HG03095 (cell line): Measurements from ENCODE around the gene MYEF2.

Source experiments
- ATAC-seq: cut with Tn5 transposase; IDR thresholded peaks from one replicate; pipeline ENCODE4 v1.9.1; 2021; ENCODE audit warnings: moderate library complexity; ENCODE audit not compliant: unreplicated experiment

Gene MYEF2

GRCh38 chr15:48089702-48090101 lies 88.4 kb downstream of the MYEF2 start:
- peak; percentile 60 for ATAC-seq

GRCh38 chr15:48087844-48088243 lies 90.3 kb downstream of the MYEF2 start:
- ATAC-seq: no peak

- ATAC-seq: no peak
These were observed 91.5 kb downstream of the MYEF2 start for GRCh38 chr15:48086576-48086975.

GRCh38 chr15:48086133-48086532 lies 92.0 kb downstream of the MYEF2 start:
- no peak for ATAC-seq

- ATAC-seq: no peak
These were observed 92.5 kb downstream of the MYEF2 start for GRCh38 chr15:48085591-48085930.

- no peak for ATAC-seq
These were observed 93.1 kb downstream of the MYEF2 start for GRCh38 chr15:48084759-48085590.
